Measurements from ENCODE around the gene VBP1.

The VBP1 gene

GRCh38 chrX:155188786-155189185 lies 27.5 kb upstream of the VBP1 start:
- Histone ChIP-seq H3K27ac (ENCODE audit: low read depth, low read length) (no peak overlapping the region), H3K4me2 (ENCODE audit: low read depth, low read length, poor library complexity, severe bottlenecking) (no peak overlapping the region), H3K4me3 (ENCODE audit: insufficient read depth, low read length, poor library complexity, severe bottlenecking) (no peak overlapping the region), H3K36me3 (ENCODE audit: low read length) (no peaks in the 10 kb centered on the region), H2AFZ (ENCODE audit: low read depth, low read length, severe bottlenecking) (no peak overlapping the region), H3K9ac (ENCODE audit: low read length) (no peak overlapping the region), H3K9me3 (ENCODE audit: insufficient read depth, low read length) (no peaks in the 10 kb centered on the region), H3K9me2 (replicated peaks; ENCODE audit: insufficient read depth, low read length) (no peaks in the 10 kb centered on the region), H4K20me1 (ENCODE audit: low read depth, low read length) (no peaks in the 10 kb centered on the region), H3F3A (ENCODE audit: insufficient read depth) (no peaks in the 10 kb centered on the region), H3K27me3 (ENCODE audit: low read length) (no peaks in the 10 kb centered on the region), H3K79me2 (ENCODE audit: insufficient read depth, low read length) (no peaks in the 10 kb centered on the region)
- no peak for TF ChIP-seq CTCF (IDR thresholded peaks at IDR 0.05; ENCODE audit: insufficient read depth, low read length, poor library complexity, severe bottlenecking)
- TF ChIP-seq EZH2phosphoT487 (conservative IDR thresholded peaks at IDR 0.05; ENCODE audit: low read length), result no peak

GRCh38 chrX:155211208-155211607 lies 5.1 kb upstream of the VBP1 start:
- Histone ChIP-seq H3K4me2 (ENCODE audit: low read depth, low read length, poor library complexity, severe bottlenecking) (no peak overlapping the region), H3K36me3 (ENCODE audit: low read length) (no peaks in the 10 kb centered on the region), H3F3A (ENCODE audit: insufficient read depth) (no peaks in the 10 kb centered on the region; the same call in 1 of the 2 replicates), H4K20me1 (ENCODE audit: low read depth, low read length) (no peaks in the 10 kb centered on the region), H3K9me2 (replicated peaks; ENCODE audit: insufficient read depth, low read length) (no peaks in the 10 kb centered on the region), H3K79me2 (ENCODE audit: insufficient read depth, low read length) (no peaks in the 10 kb centered on the region), H3K9me3 (ENCODE audit: insufficient read depth, low read length) (no peaks in the 10 kb centered on the region), H3K27ac (ENCODE audit: low read depth, low read length) (no peak overlapping the region), H3K4me3 (ENCODE audit: insufficient read depth, low read length, poor library complexity, severe bottlenecking) (no peak overlapping the region), H3K9ac (ENCODE audit: low read length) (no peak overlapping the region), H2AFZ (ENCODE audit: low read depth, low read length, severe bottlenecking) (no peak overlapping the region), H3K27me3 (ENCODE audit: low read length) (no peaks in the 10 kb centered on the region)
- no peak for TF ChIP-seq EZH2phosphoT487 (conservative IDR thresholded peaks at IDR 0.05; ENCODE audit: low read length)
- no peak for TF ChIP-seq CTCF (IDR thresholded peaks at IDR 0.05; ENCODE audit: insufficient read depth, low read length, poor library complexity, severe bottlenecking)

- Histone ChIP-seq H3K27me3 (ENCODE audit: low read length) (no peaks in the 10 kb centered on the region), H3K27ac (ENCODE audit: low read depth, low read length) (no peak overlapping the region), H3K36me3 (ENCODE audit: low read length) (no peaks in the 10 kb centered on the region), H4K20me1 (ENCODE audit: low read depth, low read length) (0 out of 2 replicates have a peak, but pooled peaks cover 5% of the 10 kb centered on the region), H3K9me3 (ENCODE audit: insufficient read depth, low read length) (no peaks in the 10 kb centered on the region), H2AFZ (ENCODE audit: low read depth, low read length, severe bottlenecking) (no peak overlapping the region), H3K4me2 (ENCODE audit: low read depth, low read length, poor library complexity, severe bottlenecking) (no peak overlapping the region), H3K9me2 (replicated peaks; ENCODE audit: insufficient read depth, low read length) (no peaks in the 10 kb centered on the region), H3K9ac (ENCODE audit: low read length) (no peak overlapping the region), H3K79me2 (ENCODE audit: insufficient read depth, low read length) (peaks cover 24% of the 10 kb centered on the region), H3K4me3 (ENCODE audit: insufficient read depth, low read length, poor library complexity, severe bottlenecking) (no peak overlapping the region), H3F3A (ENCODE audit: insufficient read depth) (no peaks in the 10 kb centered on the region; the same call in 1 of the 2 replicates)
- no peak for TF ChIP-seq EZH2phosphoT487 (conservative IDR thresholded peaks at IDR 0.05; ENCODE audit: low read length)
- TF ChIP-seq CTCF (IDR thresholded peaks at IDR 0.05; ENCODE audit: insufficient read depth, low read length, poor library complexity, severe bottlenecking), result no peak
Observed at GRCh38 chrX:155213731-155214130, 2.5 kb upstream of the VBP1 start.
